Type B pancreatic cell (in vitro differentiated cells): ENCODE results near the gene DNMT1. TPM values are rescaled to one million over a fixed set of nuclear protein-coding genes. Genes with fewer than 3 reads are reported as not detected.

Experiments used
- DNase-seq: peaks from one replicate; pipeline ENCODE4 v3.0.0; 2021; ENCODE audit warnings: mixed read lengths; ENCODE audit not compliant: unreplicated experiment; ENCODE audit errors: extremely low spot score
- H3K27ac Mint-ChIP-seq: 2 replicates; pipeline ENCODE4 v1.8.0; 2021; ENCODE audit warnings: mild to moderate bottlenecking, mixed read lengths
- H3K27me3 Mint-ChIP-seq: 2 replicates; pipeline ENCODE4 v1.8.0; 2021; ENCODE audit warnings: mixed read lengths
- H3K36me3 Mint-ChIP-seq: 2 replicates; pipeline ENCODE4 v1.8.0; 2021; ENCODE audit warnings: mixed read lengths
- H3K4me1 Mint-ChIP-seq: one replicate; pipeline ENCODE4 v1.8.0; 2021; ENCODE audit warnings: mixed read lengths; ENCODE audit not compliant: unreplicated experiment
- H3K4me3 Mint-ChIP-seq: 2 replicates; pipeline ENCODE4 v1.8.0; 2021; ENCODE audit warnings: mild to moderate bottlenecking, mixed read lengths
- H3K9me3 Mint-ChIP-seq: 2 replicates; pipeline ENCODE4 v1.8.0; 2021; ENCODE audit warnings: mixed read lengths
- total RNA-seq: library from RNA; stranded (reverse); gene quantifications from 2 replicates; pipeline ENCODE4 v1.2.1, GENCODE V29; 2021; ENCODE audit warnings: low replicate concordance
- TF ChIP-seq, protein P1 (sequence below): fragments of 200-600 bp; sonication (generic); conservative IDR thresholded peaks from 2 replicates; pipeline ENCODE4 v1.5.0; 2021; ENCODE audit warnings: antibody characterized with exemption, mild to moderate bottlenecking

Gene DNMT1
- total RNA-seq, 1 donor from 2014 or later, result 167 TPM

GRCh38 chr19:10195199-10195519 lies 406 bp upstream of the DNMT1 start:
- Mint-ChIP-seq H3K27me3 (no peaks in the 10 kb centered on the region), H3K27ac (peak overlapping the region; percentile 58), H3K4me3 (peak overlapping the region; percentile 95), H3K36me3 (no peaks in the 10 kb centered on the region), H3K4me1 (peaks cover 6% of the 10 kb centered on the region), H3K9me3 (no peaks in the 10 kb centered on the region)
- no peak for DNase-seq
- TF ChIP-seq, protein P1, sequence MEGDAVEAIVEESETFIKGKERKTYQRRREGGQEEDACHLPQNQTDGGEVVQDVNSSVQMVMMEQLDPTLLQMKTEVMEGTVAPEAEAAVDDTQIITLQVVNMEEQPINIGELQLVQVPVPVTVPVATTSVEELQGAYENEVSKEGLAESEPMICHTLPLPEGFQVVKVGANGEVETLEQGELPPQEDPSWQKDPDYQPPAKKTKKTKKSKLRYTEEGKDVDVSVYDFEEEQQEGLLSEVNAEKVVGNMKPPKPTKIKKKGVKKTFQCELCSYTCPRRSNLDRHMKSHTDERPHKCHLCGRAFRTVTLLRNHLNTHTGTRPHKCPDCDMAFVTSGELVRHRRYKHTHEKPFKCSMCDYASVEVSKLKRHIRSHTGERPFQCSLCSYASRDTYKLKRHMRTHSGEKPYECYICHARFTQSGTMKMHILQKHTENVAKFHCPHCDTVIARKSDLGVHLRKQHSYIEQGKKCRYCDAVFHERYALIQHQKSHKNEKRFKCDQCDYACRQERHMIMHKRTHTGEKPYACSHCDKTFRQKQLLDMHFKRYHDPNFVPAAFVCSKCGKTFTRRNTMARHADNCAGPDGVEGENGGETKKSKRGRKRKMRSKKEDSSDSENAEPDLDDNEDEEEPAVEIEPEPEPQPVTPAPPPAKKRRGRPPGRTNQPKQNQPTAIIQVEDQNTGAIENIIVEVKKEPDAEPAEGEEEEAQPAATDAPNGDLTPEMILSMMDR, result no peak

DNA sequence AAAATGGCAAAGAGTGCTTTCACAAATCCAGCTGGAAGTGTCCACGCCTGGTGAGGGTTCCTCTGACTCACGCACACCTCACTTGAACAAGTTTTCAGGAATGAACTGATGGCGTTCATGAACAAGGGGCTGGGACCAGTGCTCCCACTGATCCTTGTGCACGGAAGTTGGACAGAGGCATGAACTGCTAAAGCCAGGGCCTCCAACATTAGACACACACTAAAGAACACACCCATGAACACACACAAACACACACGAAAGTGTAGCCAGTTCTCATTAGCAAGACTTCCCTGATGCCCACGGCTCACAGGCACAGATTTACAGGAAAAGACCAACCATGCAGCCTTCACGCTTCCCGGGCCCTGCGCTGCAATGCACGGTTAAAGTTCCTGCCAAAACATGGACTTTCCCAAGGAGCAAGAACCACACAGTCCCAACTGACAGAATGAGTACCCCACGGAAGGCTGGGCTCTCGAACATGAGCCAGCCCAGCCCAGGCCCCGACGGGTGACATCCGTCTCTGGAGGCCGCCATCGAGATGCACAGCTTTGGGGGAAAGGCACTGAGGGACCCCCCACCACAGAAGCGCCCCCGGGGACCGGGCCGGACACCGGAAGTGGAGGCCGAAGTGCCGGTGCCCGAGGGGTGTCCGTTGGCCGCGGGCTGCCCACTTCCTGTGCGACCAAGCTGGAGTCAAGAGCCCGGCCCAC lies 808 bp downstream of the DNMT1 start:
- Mint-ChIP-seq H3K4me1 (peaks cover 6% of the 10 kb centered on the region), H3K36me3 (no peaks in the 10 kb centered on the region), H3K27me3 (no peaks in the 10 kb centered on the region), H3K4me3 (peak overlapping the region; percentile 95), H3K27ac (peak overlapping the region; percentile 88), H3K9me3 (no peaks in the 10 kb centered on the region)
- TF ChIP-seq, protein P1, result no peak
- DNase-seq, result peak; percentile 72

GRCh38 chr19:10192922-10193321 lies 1.8 kb downstream of the DNMT1 start:
- Mint-ChIP-seq H3K27ac (no peak overlapping the region), H3K4me1 (peaks cover 6% of the 10 kb centered on the region), H3K4me3 (peak overlapping the region; percentile 95), H3K36me3 (no peaks in the 10 kb centered on the region), H3K9me3 (no peaks in the 10 kb centered on the region), H3K27me3 (no peaks in the 10 kb centered on the region)
- TF ChIP-seq, protein P1, result no peak
- no peak for DNase-seq

GRCh38 chr19:10191347-10191746 lies 3.4 kb downstream of the DNMT1 start:
- H3K4me1 Mint-ChIP-seq, result peaks cover 6% of the 10 kb centered on the region
- DNase-seq, result no peak
- H3K36me3 Mint-ChIP-seq, result no peaks in the 10 kb centered on the region
- no peaks in the 10 kb centered on the region for H3K27me3 Mint-ChIP-seq
- TF ChIP-seq, protein P1, result no peak
- H3K9me3 Mint-ChIP-seq, result no peaks in the 10 kb centered on the region
- H3K27ac Mint-ChIP-seq, result no peak overlapping the region
- no peak overlapping the region for H3K4me3 Mint-ChIP-seq

DNA sequence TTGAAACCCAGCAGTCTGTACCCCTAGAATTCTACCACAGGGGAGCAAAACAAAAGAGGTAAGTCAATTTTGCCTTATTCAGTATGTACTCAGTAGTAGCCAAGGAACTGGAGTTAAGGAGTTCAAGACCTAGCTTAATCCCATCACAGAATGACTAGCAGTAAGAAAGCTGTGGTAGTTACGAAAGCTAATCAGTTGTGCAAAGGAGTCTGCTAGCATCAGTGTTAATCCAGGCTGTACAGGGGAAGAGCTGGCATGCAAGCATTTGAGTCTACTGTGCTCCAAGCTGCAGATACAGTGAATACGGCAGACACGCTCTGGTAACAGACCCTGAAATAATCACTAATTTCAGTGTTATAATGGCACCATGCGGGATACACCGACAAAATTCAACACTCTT lies 4.7 kb downstream of the DNMT1 start:
- TF ChIP-seq, protein P1, result no peak
- Mint-ChIP-seq H3K27me3 (no peaks in the 10 kb centered on the region), H3K27ac (no peak overlapping the region), H3K9me3 (no peaks in the 10 kb centered on the region), H3K36me3 (no peaks in the 10 kb centered on the region), H3K4me3 (no peak overlapping the region), H3K4me1 (peaks cover 6% of the 10 kb centered on the region)
- DNase-seq, result no peak
